OCI-LY1 (cell line): Measurements from ENCODE around the gene RASAL2.

Experiments used
- EZH2 ChIP-seq: fragments of 200-600 bp; sonication (generic), shearing (Covaris generic); IDR thresholded peaks from 2 replicates; pipeline ENCODE4 v1.8.0; 2017; ENCODE audit warnings: borderline replicate concordance, mixed run types, mild to moderate bottlenecking, antibody characterized with exemption, low read length, moderate library complexity, mixed read lengths
- TF ChIP-seq, protein P1 (sequence below): fragments of 200-600 bp; sonication (generic), shearing (Covaris generic); IDR thresholded peaks from 2 replicates; pipeline ENCODE4 v1.5.1; 2017; ENCODE audit warnings: mild to moderate bottlenecking, antibody characterized with exemption, low read length, moderate library complexity, mixed read lengths

DNA sequence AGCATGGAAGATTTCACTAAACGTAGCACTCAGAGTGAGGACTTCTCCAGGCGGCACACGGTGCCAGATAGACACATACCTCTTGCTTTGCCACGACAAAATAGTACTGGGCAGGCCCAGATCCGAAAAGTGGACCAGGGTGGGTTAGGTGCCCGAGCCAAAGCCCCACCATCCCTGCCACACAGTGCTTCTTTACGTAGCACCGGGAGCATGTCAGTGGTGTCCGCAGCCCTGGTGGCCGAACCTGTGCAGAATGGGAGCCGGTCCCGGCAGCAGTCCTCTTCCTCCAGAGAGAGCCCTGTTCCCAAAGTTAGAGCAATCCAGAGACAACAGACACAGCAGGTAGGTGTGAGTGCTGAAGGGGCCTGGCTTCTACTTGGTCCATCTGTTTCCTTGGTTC lies 364.3 kb downstream of the RASAL2 start:
- TF ChIP-seq, protein P1, sequence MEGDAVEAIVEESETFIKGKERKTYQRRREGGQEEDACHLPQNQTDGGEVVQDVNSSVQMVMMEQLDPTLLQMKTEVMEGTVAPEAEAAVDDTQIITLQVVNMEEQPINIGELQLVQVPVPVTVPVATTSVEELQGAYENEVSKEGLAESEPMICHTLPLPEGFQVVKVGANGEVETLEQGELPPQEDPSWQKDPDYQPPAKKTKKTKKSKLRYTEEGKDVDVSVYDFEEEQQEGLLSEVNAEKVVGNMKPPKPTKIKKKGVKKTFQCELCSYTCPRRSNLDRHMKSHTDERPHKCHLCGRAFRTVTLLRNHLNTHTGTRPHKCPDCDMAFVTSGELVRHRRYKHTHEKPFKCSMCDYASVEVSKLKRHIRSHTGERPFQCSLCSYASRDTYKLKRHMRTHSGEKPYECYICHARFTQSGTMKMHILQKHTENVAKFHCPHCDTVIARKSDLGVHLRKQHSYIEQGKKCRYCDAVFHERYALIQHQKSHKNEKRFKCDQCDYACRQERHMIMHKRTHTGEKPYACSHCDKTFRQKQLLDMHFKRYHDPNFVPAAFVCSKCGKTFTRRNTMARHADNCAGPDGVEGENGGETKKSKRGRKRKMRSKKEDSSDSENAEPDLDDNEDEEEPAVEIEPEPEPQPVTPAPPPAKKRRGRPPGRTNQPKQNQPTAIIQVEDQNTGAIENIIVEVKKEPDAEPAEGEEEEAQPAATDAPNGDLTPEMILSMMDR, result no peak
- no peak for TF ChIP-seq EZH2
